GM12878 (cell line): Measurements from ENCODE around the gene CCDC141. TPM values are rescaled to one million over a fixed set of nuclear protein-coding genes. Genes with fewer than 3 reads are reported as not detected.
"Not testable (repeated sequence)": the region's sequence is repeated elsewhere in the genome, so short reads cannot be mapped to it uniquely, and the experiment has no call there.

Source experiments
- ATAC-seq: fragments of 200-7000 bp; cut with Tn5 transposase; 3 replicates; pipeline ENCODE4 v1.9.1; 2020; ENCODE audit warnings: mild to moderate bottlenecking, moderate library complexity
- BruUV-seq: library from RNA; stranded (reverse); fragments of 400-500 nt; replicated peaks from 2 replicates; lab custom pipeline; 2021; lab: Mats Ljungman, UMichigan
- CTCF ChIA-PET: fragments of 300-600 bp; sonication (Branson Sonifier 250); formaldehyde crosslinking; extraction: SDS; loops from one replicate; lab custom pipeline; 2021; ENCODE audit warnings: inconsistent platforms; lab: Yijun Ruan, JAX
- POLR2A ChIA-PET: fragments of 350-600 bp; formaldehyde crosslinking; extraction: SDS; loops from one replicate; lab custom pipeline; 2021; ENCODE audit warnings: inconsistent platforms; lab: Charles Lee
- RAD21 ChIA-PET: fragments of 300-600 bp; sonication (Branson Sonifier 250); formaldehyde crosslinking; loops from one replicate; lab custom pipeline; 2023; ENCODE audit warnings: antibody characterized with exemption; ENCODE audit not compliant: unreplicated experiment; lab: Charles Lee
- SMC1A ChIA-PET: fragments of 300-600 bp; sonication (Branson Sonifier 250); formaldehyde crosslinking; loops from one replicate; lab custom pipeline; 2023; ENCODE audit not compliant: unreplicated experiment, uncharacterized antibody; lab: Charles Lee
- DNase-seq: peaks from one replicate; pipeline ENCODE4 v3.0.0-alpha.2; 2011; ENCODE audit warnings: low read depth, low spot score
- FAIRE-seq: peaks from 3 replicates; lab custom pipeline; 2011; peaks lifted over from hg19 to GRCh38; lab: Jason Lieb, UNC
- H2AFZ ChIP-seq: 2 replicates; pipeline ENCODE4 v1.6.0; 2011; ENCODE audit warnings: low read depth, low read length, control low read depth; ENCODE audit not compliant: control insufficient read depth
- H3K27ac ChIP-seq: 2 replicates; pipeline ENCODE4 v1.5.1; 2011; ENCODE audit warnings: control low read depth; ENCODE audit not compliant: control insufficient read depth, insufficient read depth
- H3K27me3 ChIP-seq, 2 experiments: replicated peaks in 1 of 2; 2 replicates each; pipeline versions ENCODE4 v1.6.0 to v1.6.1; 2011; ENCODE audit warnings: low read length in 1 of 2; ENCODE audit not compliant: control insufficient read depth in 2 of 2, insufficient read depth in 2 of 2
- H3K36me3 ChIP-seq, 2 experiments: 2 replicates each; pipeline ENCODE4 v1.5.1; 2011; ENCODE audit warnings: low read length in 1 of 2; ENCODE audit not compliant: control insufficient read depth in 2 of 2, insufficient read depth in 2 of 2
- H3K4me1 ChIP-seq: 2 replicates; pipeline ENCODE4 v1.6.1; 2011; ENCODE audit warnings: mild to moderate bottlenecking, low read length, moderate library complexity, mixed read lengths; ENCODE audit not compliant: control insufficient read depth, insufficient read depth
- H3K4me2 ChIP-seq: 2 replicates; pipeline ENCODE4 v1.6.0; 2011; ENCODE audit warnings: control low read depth; ENCODE audit not compliant: control insufficient read depth, insufficient read depth
- H3K4me3 ChIP-seq: fragments of 200-600 bp; sonication (generic); 2 replicates; pipeline ENCODE4 v1.5.1; 2016
- H3K79me2 ChIP-seq: 2 replicates; pipeline ENCODE4 v1.6.0; 2011; ENCODE audit warnings: low read length; ENCODE audit not compliant: control insufficient read depth, insufficient read depth
- H3K9ac ChIP-seq: 2 replicates; pipeline ENCODE4 v1.8.0; 2011; ENCODE audit warnings: low read length, control low read depth, mixed read lengths; ENCODE audit not compliant: control insufficient read depth, insufficient read depth
- H3K9me3 ChIP-seq: replicated peaks from 3 replicates; pipeline ENCODE4 v1.5.1; 2011; ENCODE audit warnings: mild to moderate bottlenecking, low read length; ENCODE audit not compliant: control insufficient read depth, insufficient read depth
- H4K20me1 ChIP-seq: 2 replicates; pipeline ENCODE4 v1.6.0; 2011; ENCODE audit not compliant: control insufficient read depth, insufficient read depth
- CHD4 ChIP-seq: fragments of 200-600 bp; sonication (generic); IDR thresholded peaks from 2 replicates; pipeline ENCODE4 v1.6.1; 2016; ENCODE audit warnings: mild to moderate bottlenecking
- IRF4 ChIP-seq: IDR thresholded peaks from 2 replicates; pipeline ENCODE4 v1.6.1; 2011; ENCODE audit warnings: low read depth, low read length
- SREBF1 ChIP-seq: IDR thresholded peaks from 2 replicates; pipeline ENCODE4 v1.6.1; 2012; ENCODE audit warnings: mild to moderate bottlenecking, low read length
- TARDBP ChIP-seq: IDR thresholded peaks from 2 replicates; pipeline ENCODE4 v1.6.1; 2016; ENCODE audit warnings: borderline replicate concordance
- WGBS: methylation state at CpG from one replicate; pipeline ENCODE4 v1.1.6; 2016; ENCODE audit warnings: low lambda C conversion rate; ENCODE audit not compliant: insufficient replicate concordance, insufficient coverage; ENCODE audit errors: missing lambda C conversion rate; 5-methylcytosine and 5-hydroxymethylcytosine counted together
- in situ Hi-C: fragments of 300-500 bp; cut with MboI; formaldehyde crosslinking; loops from 9 replicates; pipeline ENCODE4 v1.14.3; 2018; ENCODE audit warnings: mixed read lengths
- intact Hi-C: fragments of 100-400 bp; cut with micrococcal nuclease; formaldehyde crosslinking; loops from one replicate; pipeline ENCODE4 v1.14.2; 2022; ENCODE audit not compliant: unreplicated experiment
- polyA plus RNA-seq, 11 experiments: library from polyadenylated mRNA; depleted of rRNA in 4 of 11; unstranded in 6 of 11; stranded (reverse) in 5 of 11; fragments of >200 nt; fragmentation: Nextera tagmentation in 4 of 11; fragmentation: Illumina TruSeq in 1 of 11; extraction: Ambion mirVana in 4 of 11; extraction: Trizol in 1 of 11; gene quantifications; 1 replicate in 1 of 11; 2 replicates in 10 of 11; pipeline versions ENCODE4 v1.2.1 to v1.2.3, GENCODE V29; 2011 to 2016; ENCODE audit warnings: inconsistent platforms in 2 of 11, missing spikeins in 2 of 11, low read depth in 1 of 11
- total RNA-seq, 4 experiments: library from RNA; depleted of rRNA in 3 of 4; stranded (reverse); fragments of >200 nt in 3 of 4; fragmentation: Illumina TruSeq in 1 of 4; extraction: Trizol in 1 of 4; gene quantifications; 2 replicates each; pipeline versions ENCODE4 v1.2.1 to v1.2.3, GENCODE V29; 2013 to 2021

The CCDC141 gene
- total and polyA plus RNA-seq, 10 of the 15 experiments (the other 5 are each of a cell fraction or from before 2014, with no cell fraction given): 0.84 to 12.5 (median 3.6) TPM

GRCh38 chr2:178990533-178991241, 59.2 kb downstream of the CCDC141 start (continued):
- TF ChIP-seq CHD4 (no peak), SREBF1 (no peak), TARDBP (no peak), IRF4 (0 out of 2 replicates have a peak, but pooled peaks have one; percentile 29)

GRCh38 chr2:178989424-178989823, 60.5 kb downstream of the CCDC141 start:
- H3K4me1 ChIP-seq, DNase-seq, in situ Hi-C loops, H3K4me3 ChIP-seq, BruUV-seq, H3K36me3 ChIP-seq, ATAC-seq, H3K27ac ChIP-seq, H2AFZ ChIP-seq, H3K79me2 ChIP-seq, intact Hi-C loops, FAIRE-seq, H3K9me3 ChIP-seq, H3K27me3 ChIP-seq, H3K9ac ChIP-seq, H3K4me2 ChIP-seq, H4K20me1 ChIP-seq: not testable (repeated sequence)
- WGBS: 89% methylated on average over 1 of the region's 1 CpG
- ChIA-PET RAD21 (interaction anchor here (0.6 to 2.5 kb wide), 5 partner anchors 9 to 140 kb away, joined by 3 to 8 read pairs (median 5); no protein-coding TSS in a partner anchor), CTCF (interaction anchor here (0.6 to 1.7 kb wide), 8 partner anchors 22 to 325 kb away, joined by 3 to 4 read pairs (median 3); no protein-coding TSS in a partner anchor), POLR2A (interaction anchor here (0.6 to 1.4 kb wide), 7 partner anchors 14 to 430 kb away, joined by 3 to 7 read pairs (median 4); no protein-coding TSS in a partner anchor), SMC1A (interaction anchor here (0.7 to 1.6 kb wide), 7 partner anchors 13 to 141 kb away, joined by 3 to 4 read pairs (median 3); no protein-coding TSS in a partner anchor)

GRCh38 chr2:178982652-178983051, 67.3 kb downstream of the CCDC141 start:
- ATAC-seq, H3K9ac ChIP-seq, in situ Hi-C loops, POLR2A ChIA-PET, H3K36me3 ChIP-seq, H3K9me3 ChIP-seq, H3K27ac ChIP-seq, SMC1A ChIA-PET, H2AFZ ChIP-seq, intact Hi-C loops, RAD21 ChIA-PET, H3K79me2 ChIP-seq, H4K20me1 ChIP-seq, FAIRE-seq, H3K27me3 ChIP-seq, H3K4me1 ChIP-seq, CTCF ChIA-PET, H3K4me2 ChIP-seq, H3K4me3 ChIP-seq, DNase-seq, BruUV-seq: not testable (repeated sequence)
- WGBS: 70% methylated on average over 7 of the region's 10 CpGs
